ENCODE data around the gene BEX1. TPM values are rescaled to one million over a fixed set of nuclear protein-coding genes. Genes with fewer than 3 reads are reported as not detected.

Gene BEX1
- total RNA-seq, 1 experiment from 2014 or later = not detected

DNA sequence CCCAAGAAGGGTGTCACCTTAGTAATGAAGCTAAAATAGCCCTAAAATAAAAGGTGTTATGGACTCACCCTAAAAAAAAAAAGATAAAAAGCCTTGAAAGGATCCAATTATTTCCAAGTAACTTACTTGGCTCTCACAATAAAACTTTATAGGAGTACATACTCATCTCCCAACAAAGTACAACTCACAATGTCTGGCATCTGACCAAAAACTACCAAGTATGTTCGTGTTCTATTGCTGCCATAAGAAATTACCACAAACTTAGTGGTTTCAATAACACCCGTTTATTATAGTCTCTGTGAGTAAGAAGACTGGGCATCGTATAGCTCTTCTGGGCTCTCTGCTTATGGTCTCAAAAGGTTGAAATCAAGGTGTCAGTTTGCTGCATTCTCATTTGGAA is 51.0 kb downstream of the BEX1 start:
- Mint-ChIP-seq H3K27me3 (ENCODE audit: insufficient read depth, unreplicated experiment) (no peaks in the 10 kb centered on the region), H3K36me3 (ENCODE audit: insufficient read depth, unreplicated experiment) (no peaks in the 10 kb centered on the region), H3K27ac (ENCODE audit: unreplicated experiment) (no peak overlapping the region), H3K9me3 (ENCODE audit: unreplicated experiment) (no peaks in the 10 kb centered on the region), H3K4me1 (ENCODE audit: low read depth, unreplicated experiment) (no peaks in the 10 kb centered on the region), H3K4me3 (ENCODE audit: unreplicated experiment) (no peak overlapping the region)
- Histone ChIP-seq H3K4me3 (ENCODE audit: low read depth, low read length) (no peak overlapping the region), H3K4me1 (no peaks in the 10 kb centered on the region), H3K27me3 (replicated peaks; ENCODE audit: control insufficient read depth, insufficient read depth, low read length) (no peaks in the 10 kb centered on the region), H3K9me3 (no peaks in the 10 kb centered on the region), H3K36me3 (ENCODE audit: control insufficient read depth, insufficient read depth, low read length) (no peaks in the 10 kb centered on the region)
- no peak for DNase-seq
- no peak for TF ChIP-seq CTCF (IDR thresholded peaks at IDR 0.05; ENCODE audit: insufficient read depth in 1 of 2, low read depth in 1 of 2, low read length in 1 of 2, severe bottlenecking in 1 of 2, unreplicated experiment in 1 of 2)
- CTCF ChIA-PET = no interaction called here
- intact Hi-C loops (cut with micrococcal nuclease; ENCODE audit: unreplicated experiment) = no loop called here
- POLR2A ChIA-PET = no interaction called here
- no TSS peak for BruUV-seq (replicated peaks)

Other genes with a start within 250 kb of the BEX1 start
- gene RAB40AL, start 126.9 kb downstream of the BEX1 start, total RNA-seq (2022) = 0.39 and 0.95 TPM in 2 replicates
- 0.41 TPM in 1 of 2 replicates, not detected in the other for gene NXF3, start 29.0 kb upstream of the BEX1 start, total RNA-seq (2022)
- 2.2 and 2.5 TPM in 2 replicates for gene BEX4, start 150.9 kb upstream of the BEX1 start, total RNA-seq (2022)
- gene TCEAL8, start 191.0 kb upstream of the BEX1 start, total RNA-seq (2022) = 21.5 and 22.0 TPM in 2 replicates
- not detected in 2 replicates for gene TCEAL5, start 212.6 kb upstream of the BEX1 start, total RNA-seq (2022)
- gene BEX2, start 246.8 kb upstream of the BEX1 start, total RNA-seq (2022) = 16.8 and 24.5 TPM in 2 replicates

All from Caco-2 (cell line).